Stomach (tissue), 4 donors: ENCODE results near the gene MRGPRX3.

ENCODE experiments used
- CTCF ChIP-seq, 7 experiments: fragments of 450-650 bp in 4 of 7; fragments of 200-600 bp in 3 of 7; sonication (generic) in 3 of 7; IDR thresholded peaks; one replicate each; pipeline ENCODE4 v1.5.1; 2016 to 2019; ENCODE audit warnings: antibody characterized with exemption in 7 of 7, control low read depth in 2 of 7, mild to moderate bottlenecking in 1 of 7
- EP300 ChIP-seq: sonication (generic); formaldehyde crosslinking; IDR thresholded peaks from one replicate; pipeline ENCODE4 v1.6.1; 2017; ENCODE audit warnings: antibody characterized with exemption
- POLR2A ChIP-seq, 4 donors: fragments of 450-650 bp; IDR thresholded peaks; one replicate each; pipeline ENCODE4 v1.6.1; 2016; ENCODE audit warnings: antibody characterized with exemption in 4 of 4, control low read depth in 2 of 4, mild to moderate bottlenecking in 1 of 4, moderate library complexity in 1 of 4
- POLR2AphosphoS5 ChIP-seq, 3 donors: sonication (generic); formaldehyde crosslinking; IDR thresholded peaks; one replicate each; pipeline ENCODE4 v1.6.1; 2016; ENCODE audit warnings: antibody characterized with exemption in 3 of 3

GRCh38 chr11:18111005-18111404 lies 21.4 kb upstream of the MRGPRX3 start:
- TF ChIP-seq EP300 (no peak), CTCF (IDR thresholded peaks at IDR 0.05) (no peak), POLR2A (IDR thresholded peaks at IDR 0.05) (no peak), POLR2AphosphoS5 (IDR thresholded peaks at IDR 0.05) (no peak)
